Right lobe of liver (tissue), 4 donors: ENCODE results near the gene CDY2B.
"Not testable (repeated sequence)": the region's sequence is repeated elsewhere in the genome, so short reads cannot be mapped to it uniquely, and the experiment has no call there.

Experiments
- POLR2A ChIP-seq: fragments of 450-650 bp; IDR thresholded peaks from one replicate; pipeline ENCODE4 v1.6.1; 2017; ENCODE audit warnings: antibody characterized with exemption, mild to moderate bottlenecking
- TF ChIP-seq, protein P1 (sequence below), 4 donors: fragments of 200-600 bp in 3 of 4; fragments of 450-650 bp in 1 of 4; IDR thresholded peaks; one replicate each; pipeline versions ENCODE4 v1.5.1 to v1.8.0; 2016 to 2022; ENCODE audit warnings: antibody characterized with exemption in 4 of 4, mild to moderate bottlenecking in 2 of 4
- donor health status: DM: no; HTN: no; CAD: no.
- donor health status: DM: no; HTN: no; CAD: no.
- donor health status: DM: no; HTN: yes; CAD: no.

DNA sequence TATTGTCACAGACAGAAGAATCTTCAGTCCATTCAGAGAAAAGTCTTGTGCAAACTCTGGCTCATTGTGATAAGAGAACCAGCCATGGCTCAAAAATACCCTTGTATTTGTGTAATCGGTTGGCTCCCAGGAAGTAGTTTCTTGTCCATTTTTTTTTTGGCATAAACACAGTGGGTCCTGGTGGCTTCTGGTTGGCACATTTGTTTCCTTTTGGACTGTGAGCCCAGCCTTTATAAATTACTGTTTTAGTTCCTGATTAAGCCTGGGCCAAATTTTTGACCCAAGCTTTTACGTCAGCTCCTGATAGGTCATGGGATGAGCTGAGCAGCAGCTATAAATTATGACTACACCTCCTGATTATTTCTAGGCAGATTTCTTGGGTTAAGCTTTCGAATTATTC is 19.4 kb downstream of the CDY2B start:
- TF ChIP-seq, protein P1, sequence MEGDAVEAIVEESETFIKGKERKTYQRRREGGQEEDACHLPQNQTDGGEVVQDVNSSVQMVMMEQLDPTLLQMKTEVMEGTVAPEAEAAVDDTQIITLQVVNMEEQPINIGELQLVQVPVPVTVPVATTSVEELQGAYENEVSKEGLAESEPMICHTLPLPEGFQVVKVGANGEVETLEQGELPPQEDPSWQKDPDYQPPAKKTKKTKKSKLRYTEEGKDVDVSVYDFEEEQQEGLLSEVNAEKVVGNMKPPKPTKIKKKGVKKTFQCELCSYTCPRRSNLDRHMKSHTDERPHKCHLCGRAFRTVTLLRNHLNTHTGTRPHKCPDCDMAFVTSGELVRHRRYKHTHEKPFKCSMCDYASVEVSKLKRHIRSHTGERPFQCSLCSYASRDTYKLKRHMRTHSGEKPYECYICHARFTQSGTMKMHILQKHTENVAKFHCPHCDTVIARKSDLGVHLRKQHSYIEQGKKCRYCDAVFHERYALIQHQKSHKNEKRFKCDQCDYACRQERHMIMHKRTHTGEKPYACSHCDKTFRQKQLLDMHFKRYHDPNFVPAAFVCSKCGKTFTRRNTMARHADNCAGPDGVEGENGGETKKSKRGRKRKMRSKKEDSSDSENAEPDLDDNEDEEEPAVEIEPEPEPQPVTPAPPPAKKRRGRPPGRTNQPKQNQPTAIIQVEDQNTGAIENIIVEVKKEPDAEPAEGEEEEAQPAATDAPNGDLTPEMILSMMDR (IDR thresholded peaks at IDR 0.05) = not testable (repeated sequence)
- not testable (repeated sequence) for TF ChIP-seq POLR2A
